Cortex of kidney (tissue), 1 donor: Measurements from ENCODE around the gene RNF152.

Experiments
- DNase-seq: peaks from one replicate; lab custom pipeline; 2025; lab: John Stamatoyannopoulos, UW

The RNF152 gene

GRCh38 chr18:61892683-61893308, at the start of gene RNF152:
TSS of gene RNF152 (minus strand) at chr18:61893007. CDS start at chr18:61816463, 76,544 bp downstream.
- DNase-seq = no peak

GRCh38 chr18:61941948-61942471, 49.2 kb upstream of the RNF152 start:
- no peak for DNase-seq

GRCh38 chr18:61939046-61939674, 46.4 kb upstream of the RNF152 start:
- DNase-seq = no peak

- DNase-seq = no peak
Measured at GRCh38 chr18:61935362-61935761, 42.6 kb upstream of the RNF152 start.

GRCh38 chr18:61931654-61932379, 39.0 kb upstream of the RNF152 start:
- DNase-seq = no peak

- DNase-seq = no peak
Measured at GRCh38 chr18:61929881-61930640, 37.3 kb upstream of the RNF152 start.

- DNase-seq = no peak
Measured at GRCh38 chr18:61926532-61926931, 33.7 kb upstream of the RNF152 start.

GRCh38 chr18:61924550-61924949, 31.7 kb upstream of the RNF152 start:
- DNase-seq = no peak

- no peak for DNase-seq
Measured at GRCh38 chr18:61922435-61922834, 29.6 kb upstream of the RNF152 start.

GRCh38 chr18:61921621-61922235, 28.9 kb upstream of the RNF152 start:
- no peak for DNase-seq

- DNase-seq = no peak
Measured at GRCh38 chr18:61917818-61918217, 25.0 kb upstream of the RNF152 start.

- DNase-seq = no peak
Measured at GRCh38 chr18:61912476-61912875, 19.7 kb upstream of the RNF152 start.

GRCh38 chr18:61910101-61910500, 17.3 kb upstream of the RNF152 start:
- no peak for DNase-seq

- DNase-seq = no peak
Measured at GRCh38 chr18:61908661-61909060, 15.9 kb upstream of the RNF152 start.

GRCh38 chr18:61901323-61901986, 8.6 kb upstream of the RNF152 start:
- no peak for DNase-seq

- no peak for DNase-seq
Measured at GRCh38 chr18:61900504-61901281, 7.9 kb upstream of the RNF152 start.

GRCh38 chr18:61898640-61899101, 5.9 kb upstream of the RNF152 start:
- DNase-seq = no peak

GRCh38 chr18:61896757-61897156, 4.0 kb upstream of the RNF152 start:
- DNase-seq = no peak

GRCh38 chr18:61896118-61896517, 3.3 kb upstream of the RNF152 start:
- no peak for DNase-seq
